Measurements from ENCODE around the gene PLD6. TPM values are rescaled to one million over a fixed set of nuclear protein-coding genes. Genes with fewer than 3 reads are reported as not detected.
"Not testable (repeated sequence)": the region's sequence is repeated elsewhere in the genome, so short reads cannot be mapped to it uniquely, and the experiment has no call there.

Gene PLD6
- total RNA-seq, 1 donor from 2014 or later: 2.4 TPM

DNA sequence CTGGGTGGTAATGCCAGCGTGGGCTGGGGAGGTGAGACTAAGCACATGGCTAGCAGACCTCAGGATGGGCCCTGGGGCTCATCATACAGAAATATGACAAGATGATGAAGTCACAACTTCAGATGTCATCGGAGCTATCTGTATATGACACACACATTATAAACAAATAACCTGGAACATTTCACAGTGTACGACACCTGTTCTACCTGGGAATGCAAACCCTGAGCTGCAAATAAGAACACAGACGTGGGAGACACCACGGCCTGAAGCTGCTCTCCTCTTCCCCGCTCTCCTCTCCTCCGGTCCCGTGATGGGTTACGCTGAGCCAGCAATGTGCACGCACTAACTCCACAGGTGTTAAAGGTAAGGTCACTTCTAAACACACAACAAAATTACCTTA lies 4.9 kb downstream of the PLD6 start:
- DNase-seq (ENCODE audit: low read depth, low spot score): no peak

DNA sequence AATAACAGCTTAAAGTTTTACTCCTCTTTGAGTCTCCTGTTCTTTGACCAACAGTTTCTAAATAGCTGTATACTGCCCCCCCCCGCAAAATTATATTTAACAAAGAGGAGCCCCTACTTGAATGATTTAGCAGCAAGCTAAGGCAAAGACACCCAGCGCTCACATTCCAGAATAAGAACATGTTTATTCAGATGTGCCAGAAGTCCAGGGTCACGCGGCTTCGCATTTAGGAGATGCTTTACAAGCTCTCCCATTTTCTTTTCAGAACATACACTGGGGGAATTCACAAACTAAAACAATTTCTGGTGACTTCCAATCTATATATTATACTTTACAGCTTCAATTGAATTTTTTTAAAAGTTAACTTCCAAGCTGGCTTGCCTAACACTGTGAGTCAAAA lies 5.3 kb downstream of the PLD6 start:
- no peak for DNase-seq (ENCODE audit: low read depth, low spot score)

DNA sequence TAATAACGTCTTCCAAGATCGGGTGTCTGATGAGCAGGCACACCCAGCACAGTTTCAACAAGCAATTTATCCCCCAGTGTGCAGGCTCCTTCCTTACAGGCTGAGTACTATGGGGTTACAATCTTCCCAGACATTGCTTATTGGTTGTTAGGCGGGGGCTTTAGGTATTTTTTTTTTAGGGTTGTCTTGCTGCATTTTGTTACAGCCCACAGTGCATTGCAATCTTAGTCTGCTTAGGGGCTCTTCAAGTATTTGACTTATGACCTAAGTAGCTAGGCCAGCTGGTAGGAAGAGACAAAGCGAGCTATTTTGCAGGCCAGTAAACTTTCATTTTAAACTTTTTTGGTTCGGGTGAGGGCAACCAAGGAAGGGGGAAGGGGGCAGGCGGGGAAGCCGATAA lies 5.8 kb downstream of the PLD6 start:
- DNase-seq (ENCODE audit: low read depth, low spot score): no peak

DNA sequence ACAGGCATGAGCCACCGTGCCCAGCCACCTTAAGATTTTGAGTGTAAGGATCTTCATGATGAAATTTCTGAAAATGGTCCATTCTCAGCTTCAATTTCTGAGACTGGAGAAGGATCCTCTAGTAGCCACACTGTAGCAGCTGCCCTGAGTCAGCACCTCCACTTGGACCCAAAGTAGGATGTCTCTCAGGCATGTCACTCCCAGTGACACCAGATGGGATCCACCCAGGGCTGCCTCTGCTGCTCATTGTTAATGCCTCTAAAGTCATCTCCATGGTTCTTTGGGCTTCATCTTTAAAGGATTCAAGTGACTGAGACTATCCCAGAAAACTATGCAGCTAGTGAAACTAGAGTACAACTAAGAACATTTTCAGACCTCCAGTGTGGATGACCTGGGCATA lies 7.9 kb downstream of the PLD6 start:
- DNase-seq (ENCODE audit: low read depth, low spot score): no peak

DNA sequence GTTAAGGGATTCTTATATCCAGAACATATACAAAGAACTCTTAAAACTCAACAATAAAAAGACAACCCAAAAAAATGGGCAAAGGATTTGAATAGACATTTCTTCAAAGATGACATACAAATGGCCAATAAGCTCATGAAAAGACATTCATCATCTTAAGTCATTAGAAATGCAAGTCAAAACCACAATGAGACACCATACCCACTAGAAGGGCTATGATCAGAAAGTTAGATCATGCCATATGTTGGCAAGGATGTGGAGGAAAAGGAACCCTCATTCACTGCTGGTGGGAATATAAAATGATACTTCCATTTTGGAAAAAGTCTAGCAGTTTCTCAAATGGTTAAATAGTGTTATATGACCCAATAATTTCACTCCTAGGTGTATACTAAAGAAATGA lies 9.4 kb downstream of the PLD6 start:
- DNase-seq (ENCODE audit: low read depth, low spot score): no peak

DNA sequence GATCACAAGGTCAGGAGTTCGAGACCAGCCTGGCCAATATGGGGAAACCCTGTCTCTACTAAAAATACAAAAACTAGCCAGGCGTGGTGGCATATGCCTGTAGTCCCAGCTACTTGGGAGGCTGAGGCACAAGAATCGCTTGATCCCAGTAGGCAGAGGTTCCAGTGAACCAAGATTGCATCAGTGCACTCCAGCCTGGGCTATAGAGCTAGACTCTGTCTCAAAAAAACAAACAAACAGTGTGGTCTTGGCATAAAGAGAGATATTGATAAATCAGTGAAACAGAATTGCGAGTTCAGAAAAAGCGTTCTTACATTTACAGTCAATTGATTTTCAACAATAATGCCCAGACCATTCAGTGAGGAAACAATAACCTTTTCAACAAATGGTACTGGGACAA lies 10.7 kb downstream of the PLD6 start:
- not testable (repeated sequence) for DNase-seq (ENCODE audit: low read depth, low spot score)

DNA sequence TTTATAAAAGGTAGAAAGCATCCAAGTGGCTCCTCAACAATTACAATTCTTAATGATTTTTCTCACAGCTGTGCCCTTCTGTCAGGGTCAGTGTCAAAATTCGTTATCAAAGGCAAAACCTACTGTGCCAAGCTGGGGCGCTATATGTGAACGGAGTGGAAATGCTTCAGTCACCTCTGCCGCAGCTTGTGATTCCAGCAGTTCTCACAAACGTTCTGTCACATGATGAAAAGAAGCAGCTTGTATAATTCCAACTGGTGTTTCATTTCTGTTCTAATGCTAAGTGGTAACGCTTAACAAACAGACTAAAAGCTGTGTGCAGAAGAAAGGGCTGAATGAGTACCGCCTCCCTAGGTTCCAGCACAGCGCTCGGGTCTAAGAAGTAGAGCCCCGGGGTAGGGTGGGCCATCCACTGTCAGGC lies 14.2 kb downstream of the PLD6 start:
- no peak for DNase-seq (ENCODE audit: low read depth, low spot score)

DNA sequence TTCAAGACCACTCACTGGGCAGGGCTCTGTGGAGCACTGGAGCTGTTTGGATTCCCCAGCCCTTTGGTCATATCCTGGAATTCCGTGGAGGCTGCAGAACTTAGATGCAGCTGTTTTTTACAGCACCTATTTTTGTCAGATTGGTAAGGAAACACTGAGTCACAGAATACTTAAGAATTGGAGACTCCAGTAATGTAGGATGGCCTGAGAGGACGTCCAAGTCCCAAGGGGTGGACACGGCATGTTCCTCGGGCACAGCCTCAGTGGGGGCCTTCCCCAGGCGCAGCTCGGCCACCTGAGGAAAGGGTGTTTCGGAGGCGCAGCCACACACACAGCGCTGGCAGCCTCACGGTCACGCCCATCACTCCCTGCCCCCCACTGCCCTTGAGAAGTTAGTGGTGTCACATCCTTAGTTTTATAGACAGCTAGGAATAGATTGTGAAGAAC lies 14.8 kb downstream of the PLD6 start:
- DNase-seq (ENCODE audit: low read depth, low spot score): peak; percentile 75

DNA sequence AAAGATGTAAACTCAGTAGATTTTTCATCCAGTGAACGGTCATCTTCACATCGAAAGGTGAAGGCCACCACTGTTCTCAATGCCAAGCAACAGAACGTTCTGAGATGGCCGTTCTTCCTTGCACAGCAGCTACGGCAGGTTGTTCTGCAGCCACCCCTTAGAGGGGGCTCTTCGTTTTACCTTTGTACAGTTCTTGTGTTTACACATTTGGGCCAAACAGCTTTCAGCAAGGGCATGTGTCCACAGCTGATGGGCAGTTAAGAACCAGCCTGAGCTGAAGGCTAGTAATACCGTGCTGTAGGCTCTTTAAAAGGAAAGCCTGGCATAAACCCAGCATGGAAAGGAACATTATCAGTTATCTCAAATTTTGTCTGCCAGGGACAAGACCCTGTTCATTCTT lies 15.9 kb downstream of the PLD6 start:
- DNase-seq (ENCODE audit: low read depth, low spot score): no peak

DNA sequence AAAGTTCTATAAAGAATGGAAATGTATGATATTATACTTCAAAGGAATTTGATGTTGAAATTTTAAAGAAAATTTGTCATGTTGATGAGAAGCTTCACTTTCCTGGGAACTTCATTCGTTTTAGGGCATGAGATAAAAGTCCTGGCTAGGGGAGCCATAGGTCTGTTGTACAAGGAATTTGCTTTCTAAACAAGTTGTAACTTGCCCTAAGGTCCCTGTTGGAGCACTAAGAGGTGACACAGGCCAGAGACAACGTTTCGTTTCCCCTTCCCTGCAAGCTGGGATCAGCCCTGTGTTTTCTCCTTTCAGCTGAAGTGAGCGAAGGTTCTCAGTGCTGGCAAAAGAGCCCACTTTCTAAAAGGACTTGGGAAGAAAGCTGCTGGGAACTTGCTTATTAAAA lies 16.6 kb downstream of the PLD6 start:
- DNase-seq (ENCODE audit: low read depth, low spot score): no peak

DNA sequence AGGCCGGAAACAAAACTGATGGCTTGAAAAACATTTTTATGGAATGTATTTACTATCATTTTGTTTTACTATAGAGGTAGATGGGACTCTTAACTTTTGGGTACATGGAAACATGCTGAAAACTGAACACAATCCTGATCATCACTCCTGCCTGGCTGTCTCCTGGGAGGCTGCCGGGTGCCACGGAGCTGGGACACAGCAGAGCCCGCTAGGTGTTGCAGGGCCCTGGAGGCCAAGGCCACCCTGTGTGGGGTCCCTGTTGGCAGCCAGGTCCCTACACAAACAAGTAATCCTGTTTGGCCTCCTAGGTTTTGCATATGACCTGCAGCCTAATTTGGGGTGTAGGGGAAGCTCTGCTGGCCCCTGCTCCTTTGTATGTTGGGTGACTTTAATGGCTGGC lies 17.5 kb downstream of the PLD6 start:
- no peak for DNase-seq (ENCODE audit: low read depth, low spot score)

DNA sequence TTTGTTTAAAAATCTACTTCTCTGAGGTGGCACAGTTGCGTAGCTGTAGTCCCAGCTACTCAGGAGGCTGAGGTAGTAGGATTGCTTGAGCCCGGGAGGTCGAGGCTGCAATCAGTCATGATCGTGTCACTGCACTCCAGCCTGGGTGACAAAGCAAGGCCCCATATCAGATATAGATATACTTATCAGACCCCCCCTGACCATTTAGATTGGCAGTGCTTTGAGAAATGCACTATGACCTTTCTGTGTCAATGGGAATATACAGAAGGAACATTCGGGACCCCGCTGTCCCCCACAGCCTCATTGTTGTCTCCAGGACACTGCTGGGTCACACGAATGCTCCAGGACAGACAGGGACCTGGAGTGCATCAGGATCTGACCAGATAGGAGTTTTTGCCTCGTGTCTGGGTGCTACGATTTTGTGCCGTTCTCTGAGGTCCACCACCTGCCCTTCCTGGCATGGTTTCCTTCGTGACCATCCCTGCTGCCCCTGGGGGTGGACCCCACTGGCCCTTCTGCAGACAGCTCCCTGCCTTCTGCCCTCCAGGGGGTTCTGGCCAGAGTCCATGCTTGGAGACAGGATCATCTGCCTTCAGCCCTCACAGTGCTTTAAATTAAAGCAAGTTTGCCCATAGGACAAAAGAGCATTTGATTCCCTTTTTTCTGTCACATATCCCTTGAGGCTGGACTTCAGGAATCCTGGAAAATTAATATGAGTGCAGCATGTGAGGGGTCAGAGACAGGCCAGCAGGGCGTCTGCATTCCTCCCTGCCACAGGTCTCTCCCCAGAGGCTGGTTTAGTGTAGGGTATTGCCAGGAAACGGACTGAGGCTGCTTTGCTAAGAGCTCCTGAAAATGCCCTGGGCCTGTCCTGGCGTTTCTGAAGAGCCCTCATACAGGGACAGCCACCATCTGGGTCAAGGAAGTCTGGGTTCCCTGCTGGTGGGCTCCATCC lies 19.3 kb downstream of the PLD6 start:
- no peak for DNase-seq (ENCODE audit: low read depth, low spot score)

DNA sequence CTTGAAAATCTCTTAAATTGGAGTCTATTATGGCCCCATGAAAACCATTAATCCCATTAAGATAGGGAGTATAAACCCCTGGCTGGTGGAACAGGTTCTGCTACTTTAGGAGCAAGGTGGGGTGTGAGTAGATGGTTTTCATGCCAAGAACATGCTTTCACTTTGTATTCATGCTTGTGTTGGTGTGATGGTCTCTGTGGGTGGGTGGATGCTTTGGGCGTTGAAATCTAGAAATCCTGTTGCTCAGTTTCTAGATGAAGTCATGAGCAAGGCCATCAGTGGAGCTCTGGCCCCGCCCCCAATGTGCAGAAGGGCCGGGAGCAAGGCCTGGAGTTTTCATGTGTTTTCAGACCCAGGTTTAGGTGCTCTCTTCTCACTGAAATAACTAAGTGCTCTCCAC lies 20.1 kb downstream of the PLD6 start:
- no peak for DNase-seq (ENCODE audit: low read depth, low spot score)

DNA sequence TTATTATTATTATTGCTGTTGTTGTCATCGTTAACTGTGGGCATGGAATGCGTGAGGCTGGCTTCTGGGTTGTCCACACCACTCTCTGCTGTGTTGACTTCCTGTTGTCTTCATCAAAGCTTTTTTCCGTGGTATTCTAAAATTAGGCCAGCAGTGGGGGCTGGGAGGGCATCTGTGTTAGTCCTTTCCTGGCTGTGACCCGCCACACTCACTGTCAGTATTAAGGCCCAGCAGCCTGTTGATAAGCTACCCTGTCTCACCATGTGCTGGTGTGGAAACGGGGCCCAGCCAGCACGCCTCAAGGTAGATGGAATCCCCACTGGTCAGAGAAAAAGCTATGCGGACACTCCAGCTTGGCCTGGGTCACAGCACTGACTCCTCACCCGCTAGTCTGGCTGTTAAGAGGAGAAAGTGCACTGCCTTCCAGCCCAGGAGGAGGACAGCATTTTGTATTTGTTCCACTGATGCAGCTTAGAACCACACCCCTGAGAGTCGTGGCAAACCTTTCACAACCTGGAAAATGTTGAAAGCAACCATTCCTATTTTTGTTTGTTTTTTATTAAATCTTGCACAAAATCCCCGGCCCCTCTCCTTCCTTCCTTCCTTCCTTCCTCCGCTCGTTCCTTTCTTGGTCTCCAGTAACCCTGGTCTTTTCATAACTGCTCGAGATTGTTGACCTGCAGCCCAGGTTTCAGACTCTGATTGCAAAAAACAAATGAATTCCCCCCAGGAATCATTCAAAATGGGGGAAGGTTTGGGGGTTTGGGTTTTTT lies 21.0 kb downstream of the PLD6 start:
- DNase-seq (ENCODE audit: low read depth, low spot score): not testable (repeated sequence)

DNA sequence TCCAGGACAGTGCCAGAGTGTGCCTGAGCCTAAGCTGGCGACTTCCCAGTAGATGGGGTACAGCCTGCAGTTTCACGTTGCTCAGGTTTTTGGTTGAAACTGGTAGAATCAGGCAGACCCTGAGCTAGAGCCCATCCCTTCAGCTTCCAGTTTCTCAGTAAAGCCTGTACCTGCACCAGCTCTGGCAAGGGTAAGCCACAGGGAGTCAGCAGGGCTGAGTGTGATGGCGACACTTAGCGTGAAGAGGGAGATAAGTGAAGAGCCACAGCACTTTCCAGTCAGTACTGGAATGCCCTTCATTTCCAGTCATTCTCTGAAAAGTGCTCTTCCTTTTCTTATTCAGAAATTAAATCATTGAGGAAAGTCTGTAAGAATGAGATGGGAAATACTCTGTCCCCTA lies 22.4 kb downstream of the PLD6 start:
- DNase-seq (ENCODE audit: low read depth, low spot score): no peak

DNA sequence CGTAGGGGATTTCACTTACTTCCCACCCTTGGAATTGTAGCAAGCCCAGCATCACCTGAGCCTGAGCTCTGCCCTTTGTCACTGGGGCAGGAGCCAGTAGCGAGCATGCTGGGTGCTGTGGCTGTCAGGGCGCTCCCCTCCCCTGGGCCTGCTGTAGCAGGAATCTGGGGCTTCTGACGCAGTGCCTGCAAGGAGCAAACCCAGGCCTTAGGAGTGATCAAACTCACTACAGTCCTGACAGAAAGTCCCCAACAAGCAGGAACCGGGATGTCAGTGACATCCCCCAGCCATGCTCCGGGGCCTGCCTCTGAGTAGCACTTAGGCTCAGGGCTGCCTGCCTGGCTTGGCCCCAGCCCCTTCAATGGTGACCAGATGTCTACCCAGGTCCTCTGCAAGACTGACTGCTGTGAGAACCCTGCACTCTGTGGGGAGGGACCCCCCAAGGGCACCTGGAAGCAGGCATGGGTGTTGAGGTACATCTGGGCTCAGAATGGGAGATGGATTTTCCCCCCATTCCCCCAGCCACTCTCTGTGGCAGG lies 23.5 kb downstream of the PLD6 start:
- no peak for DNase-seq (ENCODE audit: low read depth, low spot score)

DNA sequence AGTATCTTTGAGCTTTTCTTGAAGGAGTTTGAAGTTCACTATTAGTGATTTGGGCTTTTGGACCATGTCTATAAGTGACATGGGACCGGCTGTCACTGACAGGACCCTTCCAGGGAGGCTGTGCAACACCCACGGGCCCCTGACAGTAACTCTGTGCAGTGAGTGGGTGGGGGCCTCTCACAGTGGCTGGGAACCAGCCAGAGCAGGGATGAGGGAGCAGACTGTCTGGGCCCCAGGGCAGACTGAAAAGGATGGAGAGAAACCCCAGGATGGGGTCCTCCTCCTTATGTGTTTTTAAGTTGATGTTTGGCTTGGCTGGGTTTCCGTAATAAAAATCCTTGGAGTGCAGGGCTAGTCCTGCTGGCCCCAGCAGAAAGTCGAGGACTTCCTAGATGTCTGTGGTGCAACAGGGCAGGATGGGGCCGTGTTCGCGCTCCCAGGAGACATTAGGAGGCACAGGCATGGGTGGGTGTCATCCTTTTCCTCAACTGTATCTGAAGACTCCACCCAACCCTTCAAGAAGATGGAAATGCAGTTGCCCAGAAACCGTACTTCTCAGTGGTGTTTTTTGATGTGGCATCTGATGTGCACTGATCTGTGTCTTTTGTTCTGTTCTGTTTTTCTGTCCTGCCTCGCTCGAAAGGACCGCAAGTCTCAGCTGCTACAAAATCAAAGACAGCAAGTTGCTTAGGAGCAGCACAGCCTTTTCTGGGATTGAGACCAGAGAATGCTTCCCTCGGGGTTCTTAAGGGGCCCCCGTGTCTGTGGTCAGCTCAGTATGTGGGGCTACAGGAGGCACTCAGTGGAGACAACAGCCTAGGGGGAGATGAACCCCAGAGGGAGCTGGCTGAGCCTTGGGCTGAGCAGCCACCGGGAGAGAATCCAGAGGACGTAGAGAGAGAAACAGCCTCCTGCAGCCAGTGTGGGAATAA lies 24.2 kb downstream of the PLD6 start:
- no peak for DNase-seq (ENCODE audit: low read depth, low spot score)

DNA sequence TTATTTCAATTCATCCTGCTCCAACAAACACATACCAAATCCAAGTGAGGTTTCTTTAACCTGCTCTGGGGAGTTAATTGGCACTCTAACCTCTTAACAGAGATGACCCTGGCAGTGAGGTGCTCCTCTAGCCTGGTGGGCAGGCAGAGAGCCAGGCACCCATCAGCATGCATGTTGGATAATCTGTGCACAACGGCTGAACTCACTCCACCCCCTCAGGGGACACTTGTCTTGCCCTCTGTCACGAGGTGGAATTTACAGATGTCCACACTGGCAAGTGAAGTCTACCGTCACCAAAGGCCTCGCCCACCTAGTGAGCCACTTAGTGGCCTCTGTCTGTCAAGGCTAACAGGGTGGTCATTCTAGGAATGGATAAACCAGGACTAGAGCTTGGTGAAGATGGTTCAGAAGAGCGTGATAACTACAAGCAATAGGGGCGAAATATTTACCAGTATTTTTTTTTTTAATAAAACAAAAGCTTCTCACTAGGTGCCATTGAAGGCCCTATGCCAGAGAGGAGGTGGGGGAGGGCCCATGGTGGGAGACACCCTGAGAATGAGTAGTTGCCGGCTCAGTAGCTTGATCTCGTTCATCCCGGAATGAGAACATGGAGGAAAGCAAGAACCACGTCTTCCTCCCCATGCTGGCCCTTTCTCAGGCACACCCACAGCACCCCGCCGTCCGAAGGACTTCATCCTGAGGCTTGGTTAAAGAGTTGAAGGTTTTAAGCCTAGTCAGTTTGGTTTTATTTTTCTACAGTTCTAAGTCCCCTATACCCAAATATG lies 25.2 kb downstream of the PLD6 start:
- DNase-seq (ENCODE audit: low read depth, low spot score): no peak

DNA sequence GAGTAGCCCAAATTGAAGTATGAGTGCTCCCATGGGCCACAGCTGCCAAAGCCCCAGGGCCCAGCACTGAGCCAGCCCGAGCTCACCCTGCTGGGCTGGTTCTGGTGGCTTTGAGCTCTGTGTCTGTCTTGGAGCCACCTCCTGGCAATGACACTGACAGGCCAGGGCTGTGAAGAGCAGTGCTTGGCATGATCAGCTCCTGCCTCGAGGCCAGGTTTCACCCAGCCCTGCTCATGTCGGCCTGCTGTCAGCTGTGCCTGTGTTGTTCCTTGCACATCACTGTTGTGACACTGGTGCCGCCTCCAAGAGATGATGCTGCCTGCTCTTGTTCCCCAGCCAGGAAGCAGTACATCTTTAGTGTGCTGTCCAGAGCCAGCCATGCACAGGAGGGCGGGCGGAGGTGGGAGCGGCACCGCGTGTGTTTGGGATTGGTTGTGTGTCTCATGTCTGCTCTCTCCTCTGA lies 26.0 kb downstream of the PLD6 start:
- DNase-seq (ENCODE audit: low read depth, low spot score): no peak

DNA sequence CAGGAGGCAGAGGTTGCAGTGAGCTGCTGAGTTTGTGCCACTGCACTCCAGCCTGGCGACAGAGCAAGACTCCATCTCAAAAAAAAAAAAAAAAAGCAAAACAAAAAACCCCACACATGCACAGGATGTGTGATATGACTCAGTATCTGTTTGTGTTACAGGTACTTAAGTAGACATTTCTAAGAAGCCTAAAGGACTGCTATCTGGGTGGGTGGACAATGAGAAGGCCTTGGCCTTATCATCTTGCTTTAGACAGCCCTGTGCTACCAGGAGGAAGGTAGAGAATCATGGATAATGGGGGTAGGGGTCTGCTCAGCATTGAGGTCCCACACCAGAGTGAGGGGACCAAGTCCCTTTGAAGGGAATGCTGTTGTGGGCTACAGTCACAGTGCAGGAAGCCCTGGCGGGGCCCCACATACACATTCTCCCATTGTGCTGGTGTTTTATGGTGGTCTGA lies 26.7 kb downstream of the PLD6 start:
- DNase-seq (ENCODE audit: low read depth, low spot score): no peak

All from pulmonary artery endothelial cell (primary cell).